Measurements from ENCODE around the gene TMEM204.
A peak's percentile ranks its signal among the peaks of the same experiment; 100 is the strongest.

The TMEM204 gene

DNA sequence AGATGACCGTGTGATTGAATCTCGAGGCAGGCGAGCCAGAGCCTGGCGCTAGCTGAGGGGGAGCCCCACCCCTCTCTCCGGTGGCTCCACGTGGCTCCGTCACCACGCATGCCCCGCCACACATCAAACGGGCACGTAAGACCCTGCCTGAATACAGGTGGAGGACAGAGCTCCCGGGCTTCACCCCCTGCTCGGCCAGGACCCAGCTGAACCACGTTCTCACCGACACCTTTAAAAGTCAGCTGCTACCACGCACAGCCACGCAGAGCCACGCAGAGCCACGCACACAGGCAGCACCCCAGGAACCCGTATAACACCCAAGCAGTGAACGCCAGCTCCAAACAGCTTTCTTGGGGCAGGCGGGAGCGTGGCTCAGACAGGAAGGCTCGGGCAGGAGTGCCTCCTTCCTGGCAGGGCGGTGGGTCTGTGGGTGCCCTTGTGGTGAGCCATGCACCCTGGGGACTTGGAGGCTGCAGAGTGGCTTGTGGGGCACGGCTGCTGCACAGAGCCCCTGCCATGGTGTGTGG, 4.4 kb downstream of the TMEM204 start:
- DNase-seq (ENCODE audit: low read depth in 2 of 3, low spot score in 2 of 3) = no peak

DNA sequence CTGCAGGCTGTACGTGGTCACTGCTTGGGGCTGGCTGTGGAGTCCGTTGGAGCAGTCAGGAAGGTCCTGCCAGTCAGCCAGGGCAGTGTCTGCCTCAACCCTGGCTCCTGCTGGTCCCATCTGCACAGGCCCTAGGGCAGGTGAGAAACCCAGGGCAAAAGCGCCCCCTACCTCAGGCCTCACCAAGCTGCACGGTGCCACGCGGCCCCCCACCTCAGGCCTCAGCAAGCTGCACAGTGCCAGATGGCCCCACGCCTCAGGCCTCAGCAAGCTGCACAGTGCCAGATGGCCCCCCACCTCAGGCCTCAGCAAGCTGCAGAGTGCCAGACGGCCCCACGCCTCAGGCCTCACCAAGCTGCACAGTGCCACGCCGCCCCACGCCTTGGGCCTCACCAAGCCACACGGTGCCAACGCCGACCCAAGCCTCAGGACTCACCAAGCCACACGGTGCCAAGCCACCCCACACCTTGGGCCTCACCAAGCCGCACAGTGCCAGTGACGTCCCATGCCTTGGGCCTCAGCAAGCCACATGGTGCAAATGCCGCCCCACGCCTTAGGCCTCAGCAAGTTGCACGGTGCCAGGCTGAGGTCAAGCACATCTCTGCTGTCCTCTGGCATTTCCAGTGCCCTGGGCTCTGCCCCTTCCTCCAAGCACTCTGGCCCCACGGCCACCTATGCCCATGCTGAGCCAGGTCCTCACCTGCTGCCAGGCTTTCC, 5.5 kb downstream of the TMEM204 start:
- DNase-seq (ENCODE audit: low read depth in 2 of 3, low spot score in 2 of 3) = no peak

DNA sequence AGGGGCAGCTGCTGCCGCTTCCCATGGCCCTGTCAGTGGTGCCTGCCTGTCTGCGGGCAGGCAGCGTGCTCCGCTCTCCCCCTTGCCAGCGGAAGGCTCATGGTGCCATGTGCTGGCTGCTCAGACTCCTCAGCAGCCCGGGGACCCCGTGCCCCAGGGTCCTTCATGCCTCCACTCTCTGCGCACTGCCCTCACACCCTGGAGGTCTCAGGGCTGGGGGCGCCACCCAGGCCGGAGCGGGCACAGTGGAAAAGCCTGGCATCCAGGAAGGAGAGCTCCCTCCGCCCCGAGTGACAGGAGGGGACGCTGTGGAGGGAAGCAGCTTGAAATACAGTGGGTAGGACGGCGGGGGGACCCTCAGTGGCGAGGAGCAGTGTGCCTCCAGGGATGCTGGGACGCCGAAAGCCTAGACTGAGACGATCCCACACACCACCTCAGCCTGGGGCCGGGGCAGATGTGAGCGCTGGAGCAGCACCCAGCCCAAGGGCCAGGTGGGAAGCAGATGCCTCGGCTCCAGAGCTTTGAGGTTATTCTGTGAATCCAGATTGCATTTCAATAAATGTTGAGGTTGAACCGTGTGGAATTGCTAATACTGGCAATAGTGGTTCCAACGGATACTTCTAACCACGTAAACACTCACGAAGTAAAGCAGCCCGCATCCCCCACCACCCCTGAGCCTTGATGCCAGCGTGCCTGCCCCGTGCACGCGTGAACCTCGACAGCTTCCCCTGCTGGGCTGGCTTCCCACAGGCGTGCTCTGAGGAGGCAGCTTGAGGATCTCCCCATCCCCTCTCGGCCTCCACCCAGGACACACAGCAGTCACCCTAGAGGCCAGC, 6.5 kb downstream of the TMEM204 start:
- no peak for DNase-seq (ENCODE audit: low read depth in 2 of 3, low spot score in 2 of 3)

DNA sequence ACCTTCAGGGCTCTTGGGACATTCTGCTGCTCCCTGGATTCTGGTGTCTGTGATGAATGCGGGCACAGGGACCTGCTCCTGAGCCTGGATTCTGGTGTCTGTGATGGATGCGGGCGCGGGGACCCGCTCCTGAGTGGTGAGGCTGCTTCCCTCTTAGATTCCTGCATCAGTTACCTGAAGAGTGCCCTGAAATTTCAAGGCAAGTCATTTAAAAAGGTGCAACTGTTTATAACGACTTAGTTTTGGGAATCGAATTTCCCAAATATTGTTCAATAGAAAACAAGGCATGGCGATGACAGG, 7.0 kb downstream of the TMEM204 start:
- DNase-seq (ENCODE audit: low read depth in 2 of 3, low spot score in 2 of 3) = no peak

DNA sequence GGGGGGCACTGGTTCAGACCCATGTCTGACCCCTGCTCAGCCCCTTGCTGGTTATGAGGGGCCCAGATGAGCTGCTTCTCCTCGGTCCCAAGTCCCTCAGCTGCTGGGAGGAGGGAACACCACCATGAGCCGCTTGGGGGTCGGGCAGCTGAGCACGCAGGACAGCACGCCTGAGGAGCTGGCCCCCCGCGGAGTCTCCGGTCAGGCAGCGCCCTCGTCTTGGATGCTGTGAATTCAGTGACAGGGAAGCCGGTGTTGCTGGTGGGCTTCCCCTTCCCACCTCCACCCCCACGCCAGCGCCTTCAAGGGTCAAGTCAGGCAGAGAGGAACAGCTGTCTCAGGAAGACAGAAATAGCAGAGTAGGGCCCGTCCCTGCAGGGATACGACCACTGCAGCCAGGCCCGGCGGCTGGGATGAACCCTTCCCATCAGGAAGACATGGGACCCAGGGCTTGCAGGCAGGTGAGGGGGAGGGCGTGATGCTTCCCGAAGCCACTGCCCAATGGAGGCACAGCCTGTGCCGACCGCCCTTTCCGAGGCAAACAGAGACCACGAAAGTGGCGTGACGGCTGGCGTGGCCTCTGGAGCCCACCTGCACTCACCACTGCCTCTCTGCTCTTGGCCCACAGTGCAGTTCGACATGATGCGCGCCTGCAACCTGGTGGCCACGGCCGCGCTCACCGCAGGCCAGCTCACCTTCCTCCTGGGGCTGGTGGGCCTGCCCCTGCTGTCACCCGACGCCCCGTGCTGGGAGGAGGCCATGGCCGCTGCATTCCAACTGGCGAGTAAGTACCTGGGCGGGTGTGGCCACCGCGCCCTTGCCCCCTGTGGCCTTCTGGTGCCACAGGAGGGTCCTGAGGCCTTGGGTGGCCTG, 8.1 kb downstream of the TMEM204 start:
- DNase-seq (ENCODE audit: low read depth in 2 of 3, low spot score in 2 of 3) = no peak

DNA sequence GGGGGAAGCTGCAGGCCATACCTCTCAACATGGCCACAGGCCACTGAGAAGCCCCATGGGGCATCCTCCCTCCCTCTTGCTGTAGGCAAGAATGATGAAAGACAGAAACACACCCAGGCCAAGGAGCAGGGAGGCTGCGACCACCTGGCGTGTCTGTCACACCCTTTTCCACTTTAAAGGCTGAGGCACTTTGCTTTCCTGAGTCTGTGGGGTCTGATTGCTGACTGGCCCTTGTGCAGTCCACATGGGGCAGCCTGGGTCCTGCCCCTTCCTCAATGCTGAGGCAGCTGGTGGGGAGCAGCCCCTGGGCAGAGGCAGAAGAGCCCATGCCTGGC, 8.7 kb downstream of the TMEM204 start:
- no peak for DNase-seq (ENCODE audit: low read depth in 2 of 3, low spot score in 2 of 3)

DNA sequence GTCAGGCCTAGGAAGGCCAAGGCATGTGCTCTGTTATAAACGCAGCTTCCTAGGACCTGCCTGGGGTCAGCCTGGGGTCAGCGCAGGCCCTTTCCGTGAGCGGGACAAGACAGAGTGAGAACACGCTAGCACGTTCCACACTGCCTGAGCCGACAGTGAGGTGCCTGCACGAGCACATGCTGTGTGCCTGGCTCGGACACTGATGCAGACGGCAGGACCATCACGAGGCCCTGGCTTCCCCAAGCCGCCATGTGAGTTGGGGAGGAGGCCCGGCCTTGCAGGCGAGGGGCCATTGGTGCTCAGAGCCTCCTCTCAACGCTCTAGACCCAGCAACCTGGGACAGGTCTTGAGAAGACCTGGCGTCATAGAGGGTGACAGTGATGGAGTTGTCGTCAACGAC, 9.1 kb downstream of the TMEM204 start:
- no peak for DNase-seq (ENCODE audit: low read depth in 2 of 3, low spot score in 2 of 3)

DNA sequence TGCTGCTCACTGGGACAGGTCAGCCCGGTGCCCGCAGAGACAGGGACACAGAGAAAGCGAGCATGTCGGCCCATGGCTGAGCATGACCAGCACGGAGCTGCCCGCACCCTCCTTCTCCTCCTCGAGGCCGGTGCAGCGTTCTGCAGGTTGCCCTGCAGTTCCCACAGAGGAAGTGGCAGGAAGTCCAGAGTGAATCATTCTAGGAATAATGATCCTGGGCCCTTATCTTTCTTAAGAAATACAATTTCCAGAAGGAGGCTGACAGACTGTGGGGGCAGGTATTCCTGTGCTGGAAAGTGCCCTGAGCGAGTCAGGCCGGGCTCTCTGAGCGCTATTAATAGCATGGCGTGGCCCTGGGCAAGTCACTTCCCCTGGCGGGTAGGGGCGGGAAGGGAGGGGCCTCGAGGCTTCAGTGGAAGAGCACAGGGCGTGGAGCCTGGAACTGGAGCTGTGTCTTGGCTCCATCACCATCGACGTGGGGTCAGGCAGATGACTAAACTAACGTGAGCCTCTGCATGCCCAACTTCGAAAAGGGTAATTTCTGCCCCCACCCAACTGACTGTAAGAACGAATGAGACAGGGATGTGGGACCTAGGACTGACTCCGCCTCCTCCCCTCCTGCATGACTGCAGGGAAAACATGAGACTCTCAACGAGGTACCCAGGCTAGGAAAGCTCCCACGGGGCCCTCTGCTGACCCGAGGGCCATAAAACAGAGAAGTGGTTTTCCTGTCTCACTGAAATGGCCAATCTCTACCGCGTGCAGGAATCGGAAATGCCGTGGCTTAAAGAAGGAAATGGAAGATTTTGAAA, 9.8 kb downstream of the TMEM204 start:
- peak in 1 of 3 experiments; percentile 44 for DNase-seq (ENCODE audit: low read depth in 2 of 3, low spot score in 2 of 3)

DNA sequence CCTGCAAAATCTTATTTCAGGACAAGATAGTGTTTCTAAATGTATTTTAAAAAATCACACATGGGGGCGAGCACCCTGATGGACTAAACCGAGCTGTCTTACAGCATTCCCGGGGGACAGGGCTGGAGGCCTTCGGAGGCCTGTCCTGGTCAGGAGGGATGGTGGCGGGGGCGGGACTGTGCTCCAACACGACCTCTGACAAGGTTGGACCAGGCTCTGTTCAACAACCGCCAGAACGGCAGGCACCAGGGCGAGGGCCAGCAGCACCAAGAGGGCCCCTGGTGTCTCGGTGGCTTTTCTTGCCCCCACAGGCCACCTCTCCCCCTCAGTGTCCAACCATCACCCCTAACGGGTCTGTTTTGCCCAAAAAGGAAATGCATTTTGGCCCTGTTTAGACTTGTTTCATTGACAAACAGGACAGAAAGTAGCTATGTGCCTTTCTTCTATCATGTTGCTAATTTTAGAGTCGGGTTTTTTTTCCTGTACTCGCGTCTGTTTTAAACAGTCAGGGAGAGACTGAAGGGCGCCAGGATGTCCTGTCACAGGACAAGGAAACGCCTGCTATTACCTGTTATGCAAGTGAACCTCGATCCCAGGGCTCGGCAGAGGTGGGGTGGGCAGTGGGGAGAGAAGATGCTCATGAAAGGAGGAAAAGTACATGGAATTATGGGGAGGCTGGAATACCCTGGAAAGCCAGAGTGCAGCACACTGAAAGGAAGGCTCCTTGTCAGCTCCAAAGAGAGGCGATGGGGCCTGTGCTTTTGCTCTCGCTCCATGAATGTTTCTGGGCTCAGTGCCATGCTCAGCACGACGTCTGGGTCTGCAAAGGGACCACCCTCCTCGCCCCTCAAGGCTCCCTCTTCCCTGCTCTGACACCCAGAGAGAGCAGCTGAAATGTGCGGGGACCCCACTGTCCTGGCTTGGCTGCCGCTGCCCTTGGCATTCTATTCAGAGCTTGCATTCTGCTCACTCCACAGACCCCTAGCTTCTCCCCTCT, 11.9 kb downstream of the TMEM204 start:
- no peak for DNase-seq (ENCODE audit: low read depth in 2 of 3, low spot score in 2 of 3)

DNA sequence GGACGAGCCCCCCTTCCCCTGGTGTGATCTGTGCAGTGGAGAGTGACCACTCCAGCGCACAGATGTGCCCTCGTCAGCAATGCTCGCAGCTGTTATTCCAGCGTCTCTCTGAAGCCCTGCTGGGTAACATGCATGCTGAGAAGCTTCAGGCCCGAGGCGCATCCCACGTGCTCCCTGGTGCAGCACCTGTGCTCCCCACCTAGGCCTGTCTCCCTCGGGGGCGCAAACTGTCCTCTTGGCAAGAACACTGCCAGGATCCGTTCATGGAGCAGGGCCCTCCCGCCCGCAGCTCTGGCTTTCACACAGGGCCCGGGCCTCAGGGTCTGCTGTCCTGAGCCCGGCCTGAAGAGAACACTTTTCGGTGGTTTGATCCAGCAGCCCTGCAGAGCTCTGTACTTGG, 13.0 kb downstream of the TMEM204 start:
- DNase-seq (ENCODE audit: low read depth in 2 of 3, low spot score in 2 of 3) = no peak

DNA sequence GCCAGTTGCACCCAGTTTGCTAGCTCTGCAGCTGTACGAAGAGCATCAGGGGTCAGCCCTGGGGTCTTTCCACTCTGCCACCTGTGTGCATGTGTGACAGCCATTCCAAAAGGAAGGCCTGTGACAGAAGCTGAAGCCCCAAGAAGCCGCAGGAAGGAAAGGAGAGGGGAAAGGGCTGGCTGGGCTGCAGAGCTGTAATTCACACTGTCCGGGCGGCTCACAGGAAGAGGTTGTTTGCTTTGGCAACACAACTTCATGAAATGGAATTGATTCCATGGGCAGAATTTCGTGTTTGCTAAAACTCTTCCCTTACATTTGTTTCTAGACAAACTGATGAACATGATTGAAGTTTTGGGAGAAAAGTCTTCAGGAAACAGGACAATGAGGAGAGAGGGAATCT, 14.8 kb downstream of the TMEM204 start:
- no peak for DNase-seq (ENCODE audit: low read depth in 2 of 3, low spot score in 2 of 3)

DNA sequence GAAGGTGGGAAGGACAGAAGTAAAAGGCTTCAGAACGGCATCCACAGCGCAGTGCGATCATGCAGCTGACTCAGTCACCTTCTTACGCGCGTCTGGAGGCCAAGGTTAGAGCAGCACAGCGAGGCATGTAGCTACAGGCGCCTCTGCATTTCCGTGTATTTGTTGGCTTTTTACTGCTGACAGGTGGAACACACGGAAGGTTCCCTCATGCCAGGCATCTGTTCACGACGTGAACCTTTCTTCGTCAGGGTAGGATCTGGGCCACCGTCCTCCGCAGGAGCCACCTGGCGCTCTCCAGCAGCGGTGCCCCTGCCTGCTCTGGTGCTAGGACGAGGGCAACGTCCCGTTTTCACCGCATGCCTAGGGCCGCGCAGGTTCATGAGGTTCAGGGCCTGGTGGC, 15.3 kb downstream of the TMEM204 start:
- no peak for DNase-seq (ENCODE audit: low read depth in 2 of 3, low spot score in 2 of 3)

DNA sequence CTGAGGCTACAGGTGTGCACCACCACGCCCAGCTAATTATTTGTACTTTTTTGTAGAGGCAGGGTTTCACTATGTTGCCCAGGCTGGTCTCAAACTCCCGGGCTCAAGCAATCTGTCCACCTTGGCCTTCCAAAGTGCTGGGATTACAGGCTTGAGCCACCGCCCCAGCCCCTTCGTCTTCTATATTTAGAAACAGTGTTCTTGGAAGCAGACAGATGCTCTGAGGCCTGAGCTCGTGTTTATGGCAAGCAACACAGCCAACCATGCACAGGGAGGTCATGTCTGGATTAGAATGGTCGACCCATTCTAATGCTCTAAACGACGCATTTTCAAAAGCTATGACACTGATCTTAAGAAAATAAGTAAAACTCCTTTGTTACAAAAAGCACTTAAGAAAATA, 16.6 kb downstream of the TMEM204 start:
- no peak for DNase-seq (ENCODE audit: low read depth in 2 of 3, low spot score in 2 of 3)

DNA sequence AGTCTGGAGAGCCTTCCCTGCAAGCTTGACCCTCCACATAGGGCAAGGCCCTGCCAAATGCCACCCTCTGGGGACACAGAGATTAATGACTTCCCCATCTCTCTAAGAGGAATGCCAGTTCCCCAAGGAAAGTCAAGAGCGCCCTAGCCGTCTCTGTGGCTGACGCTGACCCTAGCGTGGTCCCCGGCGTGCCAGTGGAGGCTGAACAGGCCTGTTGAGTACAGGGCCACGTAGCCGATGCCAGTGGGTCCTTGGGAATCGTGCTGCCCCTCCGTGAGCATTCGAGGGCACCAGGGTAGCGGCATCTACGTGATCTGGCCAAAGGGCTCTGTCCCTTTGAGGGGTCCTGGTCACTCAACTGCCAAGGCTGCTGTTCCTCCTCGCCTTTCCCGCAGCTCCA, 17.2 kb downstream of the TMEM204 start:
- no peak for DNase-seq (ENCODE audit: low read depth in 2 of 3, low spot score in 2 of 3)

DNA sequence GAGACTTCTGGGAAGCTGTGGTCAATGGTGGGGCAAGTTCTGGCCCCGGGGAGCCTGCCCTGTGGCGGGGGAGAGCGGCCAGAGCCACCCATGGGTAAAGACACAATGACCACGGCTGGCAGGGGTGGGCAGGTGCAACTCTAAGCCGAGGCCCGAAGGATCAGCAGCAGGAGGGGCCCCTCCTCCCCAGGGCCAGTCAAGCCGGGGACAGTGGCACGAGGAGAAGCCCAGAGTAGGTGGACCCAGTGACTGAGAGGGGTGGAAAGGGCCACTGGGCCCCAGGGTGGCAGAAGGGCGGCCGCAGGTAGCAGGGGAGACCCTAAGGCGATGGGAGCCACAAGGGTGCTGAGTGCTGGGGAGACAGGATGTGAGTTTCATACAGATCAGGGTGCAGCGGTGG, 17.7 kb downstream of the TMEM204 start:
- DNase-seq (ENCODE audit: low read depth in 2 of 3, low spot score in 2 of 3) = no peak

DNA sequence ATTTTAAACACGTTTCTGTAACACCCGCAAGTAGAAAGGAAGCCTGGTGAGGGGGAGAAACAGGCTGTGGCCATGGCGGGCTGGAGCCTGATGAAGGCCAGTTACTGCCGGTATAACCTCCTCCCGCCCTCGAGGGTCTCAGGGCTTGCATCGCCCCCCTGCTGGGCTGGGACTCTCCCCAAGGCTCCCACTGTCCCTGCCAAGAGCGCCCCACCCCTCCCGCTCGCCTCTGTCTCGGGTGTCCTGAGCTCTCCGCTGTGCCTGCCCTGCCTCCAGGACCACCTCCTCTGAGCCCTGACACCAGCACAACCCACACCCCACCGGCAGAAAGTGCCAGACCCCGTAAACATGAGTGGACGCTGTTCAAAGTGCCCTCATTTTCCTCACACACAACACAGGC, 18.7 kb downstream of the TMEM204 start:
- no peak for DNase-seq (ENCODE audit: low read depth in 2 of 3, low spot score in 2 of 3)

DNA sequence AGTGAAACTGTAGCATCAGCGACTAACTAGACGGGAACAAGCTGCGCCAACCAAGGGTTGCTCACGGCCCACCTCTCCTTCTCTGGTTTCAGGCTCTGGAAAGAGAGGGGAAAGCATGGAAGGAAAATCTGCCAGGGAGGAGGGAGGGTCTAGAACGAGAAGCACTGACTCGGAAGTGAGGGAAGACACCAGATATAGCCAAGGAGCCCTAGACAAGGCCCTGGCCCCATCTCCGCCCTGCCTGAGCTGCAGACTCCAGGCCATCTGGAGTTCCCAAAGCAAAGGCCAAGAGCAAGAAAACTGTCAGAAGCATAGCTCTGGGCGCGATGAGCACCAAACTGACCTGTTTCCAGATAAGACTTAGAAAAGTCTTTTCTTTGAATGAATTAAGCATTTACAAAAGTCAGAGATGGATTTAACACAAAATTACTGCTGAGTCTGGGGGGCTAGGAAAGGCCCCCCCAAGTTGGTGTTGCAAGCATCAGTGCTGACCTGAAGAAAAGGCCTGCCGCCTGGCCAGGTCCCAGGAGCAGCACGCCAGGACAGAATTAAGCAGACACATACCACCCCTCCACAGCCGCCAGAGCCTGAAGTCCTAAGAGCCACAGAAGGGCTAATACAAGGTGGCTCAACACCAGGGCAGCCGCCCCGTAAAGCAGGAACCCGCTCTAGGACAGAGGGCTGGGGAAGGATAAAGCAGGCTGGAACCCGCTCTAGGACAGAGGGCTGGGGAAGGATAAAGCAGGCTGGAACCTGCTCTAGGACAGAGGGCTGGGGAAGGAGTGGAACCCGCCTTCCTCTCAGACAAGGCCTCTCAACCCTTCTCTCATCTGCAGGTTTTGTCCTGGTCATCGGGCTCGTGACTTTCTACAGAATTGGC, 20.7 kb downstream of the TMEM204 start:
- no peak for DNase-seq (ENCODE audit: low read depth in 2 of 3, low spot score in 2 of 3)

DNA sequence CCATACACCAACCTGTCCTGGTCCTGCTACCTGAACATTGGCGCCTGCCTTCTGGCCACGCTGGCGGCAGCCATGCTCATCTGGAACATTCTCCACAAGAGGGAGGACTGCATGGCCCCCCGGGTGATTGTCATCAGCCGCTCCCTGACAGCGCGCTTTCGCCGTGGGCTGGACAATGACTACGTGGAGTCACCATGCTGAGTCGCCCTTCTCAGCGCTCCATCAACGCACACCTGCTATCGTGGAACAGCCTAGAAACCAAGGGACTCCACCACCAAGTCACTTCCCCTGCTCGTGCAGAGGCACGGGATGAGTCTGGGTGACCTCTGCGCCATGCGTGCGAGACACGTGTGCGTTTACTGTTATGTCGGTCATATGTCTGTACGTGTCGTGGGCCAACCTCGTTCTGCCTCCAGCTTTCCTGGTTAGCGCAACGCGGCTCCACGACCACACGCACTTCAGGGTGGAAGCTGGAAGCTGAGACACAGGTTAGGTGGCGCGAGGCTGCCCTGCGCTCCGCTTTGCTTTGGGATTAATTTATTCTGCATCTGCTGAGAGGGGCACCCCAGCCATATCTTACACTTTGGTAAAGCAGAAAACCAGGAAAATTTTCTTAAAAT, 21.5 kb downstream of the TMEM204 start:
- no peak for DNase-seq (ENCODE audit: low read depth in 2 of 3, low spot score in 2 of 3)
